SK-N-SH treated with all-trans-retinoic acid at 6 μM for 48 hours (cell line): Measurements from ENCODE around the gene FSD2.

ENCODE experiments used
- ATAC-seq: fragments of 200-7000 bp; cut with Tn5 transposase; 3 replicates; pipeline ENCODE4 v1.9.1; 2020; ENCODE audit warnings: mild to moderate bottlenecking, moderate library complexity
- ARNTL ChIP-seq: fragments of 450-650 bp; formaldehyde crosslinking; IDR thresholded peaks from 2 replicates; pipeline ENCODE4 v1.5.0; 2020; ENCODE audit warnings: low read depth, mild to moderate bottlenecking, moderate library complexity, borderline replicate concordance
- BACH2 ChIP-seq: fragments of 250-450 bp; sonication (Bioruptor Pico); IDR thresholded peaks from 2 replicates; pipeline ENCODE4 v1.9.0; 2021; ENCODE audit warnings: mild to moderate bottlenecking, borderline replicate concordance
- ESRRG ChIP-seq: fragments of 250-450 bp; sonication (Bioruptor Pico); IDR thresholded peaks from 2 replicates; pipeline ENCODE4 v1.6.1; 2021; ENCODE audit warnings: mild to moderate bottlenecking
- GLIS3 ChIP-seq: fragments of 250-450 bp; sonication (Bioruptor Pico); IDR thresholded peaks from 2 replicates; pipeline ENCODE4 v1.5.0; 2020; ENCODE audit warnings: mild to moderate bottlenecking, moderate library complexity
- ISL1 ChIP-seq: fragments of 250-450 bp; sonication (Bioruptor Pico); IDR thresholded peaks from 2 replicates; pipeline ENCODE4 v2.1.2; 2022; ENCODE audit warnings: mild to moderate bottlenecking, moderate library complexity
- OSR1 ChIP-seq: fragments of 250-450 bp; sonication (Bioruptor Pico); IDR thresholded peaks from 2 replicates; pipeline ENCODE4 v1.8.0; 2022; ENCODE audit warnings: moderate library complexity, mild to moderate bottlenecking, inconsistent platforms
- PPARA ChIP-seq: fragments of 250-450 bp; sonication (Bioruptor Pico); IDR thresholded peaks from 2 replicates; pipeline ENCODE4 v1.5.0; 2020; ENCODE audit warnings: mild to moderate bottlenecking, borderline replicate concordance
- RARB ChIP-seq: fragments of 250-450 bp; sonication (Bioruptor Pico); IDR thresholded peaks from 2 replicates; pipeline ENCODE4 v1.8.0; 2021; ENCODE audit warnings: mild to moderate bottlenecking, moderate library complexity
- SNAI2 ChIP-seq: fragments of 250-450 bp; sonication (Bioruptor Pico); IDR thresholded peaks from 2 replicates; pipeline ENCODE4 v1.5.0; 2020; ENCODE audit warnings: mild to moderate bottlenecking, moderate library complexity
- TCF4 ChIP-seq: fragments of 250-450 bp; sonication (Bioruptor Pico); IDR thresholded peaks from 2 replicates; pipeline ENCODE4 v1.8.0; 2021; ENCODE audit warnings: mild to moderate bottlenecking, moderate library complexity, borderline replicate concordance
- TOX ChIP-seq: fragments of 250-450 bp; sonication (Bioruptor Pico); IDR thresholded peaks from 2 replicates; pipeline ENCODE4 v1.8.0; 2021; ENCODE audit warnings: mild to moderate bottlenecking, moderate library complexity, borderline replicate concordance
- ZC3H10 ChIP-seq: fragments of 250-450 bp; sonication (Bioruptor Pico); IDR thresholded peaks from 2 replicates; pipeline ENCODE4 v1.5.1; 2021; ENCODE audit warnings: mild to moderate bottlenecking, moderate library complexity
- ZFP3 ChIP-seq: fragments of 250-450 bp; sonication (Bioruptor Pico); IDR thresholded peaks from 2 replicates; pipeline ENCODE4 v1.5.0; 2020; ENCODE audit warnings: mild to moderate bottlenecking, moderate library complexity
- ZFP30 ChIP-seq: fragments of 450-650 bp; formaldehyde crosslinking; IDR thresholded peaks from 2 replicates; pipeline ENCODE4 v1.5.0; 2022; ENCODE audit warnings: mild to moderate bottlenecking, moderate library complexity
- ZNF565 ChIP-seq: fragments of 450-650 bp; formaldehyde crosslinking; conservative IDR thresholded peaks from 2 replicates; pipeline ENCODE4 v1.5.0; 2020; ENCODE audit warnings: low read depth, mild to moderate bottlenecking, moderate library complexity
- ZNF8 ChIP-seq: fragments of 450-650 bp; formaldehyde crosslinking; IDR thresholded peaks from 2 replicates; pipeline ENCODE4 v1.5.0; 2020; ENCODE audit warnings: mild to moderate bottlenecking, moderate library complexity
- TF ChIP-seq, protein P1 (sequence below): fragments of 250-450 bp; sonication (Bioruptor Pico); IDR thresholded peaks from 2 replicates; pipeline ENCODE4 v1.5.0; 2020; ENCODE audit warnings: mild to moderate bottlenecking, moderate library complexity
- TF ChIP-seq, protein P2 (sequence below): fragments of 250-450 bp; sonication (Bioruptor Pico); IDR thresholded peaks from 2 replicates; pipeline ENCODE4 v1.5.1; 2020; ENCODE audit warnings: low read depth, mild to moderate bottlenecking, moderate library complexity
- TF ChIP-seq, protein P3 (sequence below): fragments of 250-450 bp; sonication (Bioruptor Pico); IDR thresholded peaks from 2 replicates; pipeline ENCODE4 v1.8.0; 2020; ENCODE audit warnings: mild to moderate bottlenecking, moderate library complexity, borderline replicate concordance
- TF ChIP-seq, protein P4 (sequence below): fragments of 250-450 bp; sonication (Bioruptor Pico); IDR thresholded peaks from 2 replicates; pipeline ENCODE4 v1.8.0; 2021; ENCODE audit warnings: low read depth, mild to moderate bottlenecking, moderate library complexity, borderline replicate concordance
- TF ChIP-seq, protein P5 (sequence below): fragments of 250-450 bp; sonication (Bioruptor Pico); IDR thresholded peaks from 2 replicates; pipeline ENCODE4 v1.5.1; 2021; ENCODE audit warnings: mild to moderate bottlenecking, moderate library complexity

Gene FSD2, protein sequence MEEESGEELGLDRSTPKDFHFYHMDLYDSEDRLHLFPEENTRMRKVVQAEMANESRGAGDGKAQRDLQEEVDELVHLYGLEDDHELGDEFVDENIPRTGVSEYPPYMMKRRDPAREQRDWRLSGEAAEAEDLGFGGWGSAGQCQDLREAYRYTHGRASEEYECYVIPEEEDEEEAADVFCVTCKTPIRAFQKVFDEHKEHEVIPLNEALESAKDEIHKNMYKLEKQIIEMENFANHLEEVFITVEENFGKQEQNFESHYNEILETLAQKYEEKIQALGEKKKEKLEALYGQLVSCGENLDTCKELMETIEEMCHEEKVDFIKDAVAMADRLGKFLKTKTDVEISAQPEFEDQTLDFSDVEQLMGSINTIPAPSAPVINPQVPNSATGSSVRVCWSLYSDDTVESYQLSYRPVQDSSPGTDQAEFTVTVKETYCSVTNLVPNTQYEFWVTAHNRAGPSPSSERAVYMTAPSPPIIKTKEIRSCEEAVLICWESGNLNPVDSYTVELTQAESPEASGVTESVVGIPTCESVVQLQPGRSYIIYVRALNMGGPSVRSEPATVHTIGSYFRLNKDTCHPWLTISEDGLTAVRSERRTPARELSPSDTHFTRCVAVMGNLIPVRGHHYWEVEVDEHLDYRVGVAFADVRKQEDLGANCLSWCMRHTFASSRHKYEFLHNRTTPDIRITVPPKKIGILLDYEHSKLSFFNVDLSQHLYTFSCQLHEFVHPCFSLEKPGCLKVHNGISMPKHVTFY

DNA sequence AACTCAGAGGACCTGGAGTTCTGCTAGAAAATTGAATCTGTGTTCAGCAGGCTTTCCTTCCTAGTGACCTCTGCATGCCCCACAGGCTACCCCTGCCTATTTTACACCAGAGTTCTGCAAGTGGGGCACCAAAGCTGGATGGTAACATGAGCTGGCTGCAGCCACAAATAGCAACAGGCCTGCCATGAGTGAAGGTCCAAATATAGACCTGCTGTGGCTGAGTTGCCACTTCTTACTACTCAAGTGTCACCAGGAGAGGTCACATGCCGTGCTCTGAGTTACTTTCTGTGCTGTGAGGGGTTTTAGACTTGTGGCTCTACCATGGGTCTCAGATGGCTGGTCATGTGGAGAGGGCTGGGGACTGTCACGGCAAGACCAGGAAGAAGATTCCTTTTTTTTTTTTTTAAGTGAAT lies at the start of gene FSD2:
TSS of gene FSD2 (minus strand) at position 76 of the 413 bp plus-strand sequence. CDS start 18,679 bp downstream, outside the sequence.
- TF ChIP-seq RARB (CRISPR knock-in tag) (no peak), ESRRG (no peak), ZNF8 (CRISPR knock-in tag) (no peak), ZFP3 (CRISPR knock-in tag) (no peak), ZFP30 (CRISPR knock-in tag) (no peak), GLIS3 (CRISPR knock-in tag) (no peak), ZC3H10 (CRISPR knock-in tag) (no peak)
- TF ChIP-seq, protein P1, sequence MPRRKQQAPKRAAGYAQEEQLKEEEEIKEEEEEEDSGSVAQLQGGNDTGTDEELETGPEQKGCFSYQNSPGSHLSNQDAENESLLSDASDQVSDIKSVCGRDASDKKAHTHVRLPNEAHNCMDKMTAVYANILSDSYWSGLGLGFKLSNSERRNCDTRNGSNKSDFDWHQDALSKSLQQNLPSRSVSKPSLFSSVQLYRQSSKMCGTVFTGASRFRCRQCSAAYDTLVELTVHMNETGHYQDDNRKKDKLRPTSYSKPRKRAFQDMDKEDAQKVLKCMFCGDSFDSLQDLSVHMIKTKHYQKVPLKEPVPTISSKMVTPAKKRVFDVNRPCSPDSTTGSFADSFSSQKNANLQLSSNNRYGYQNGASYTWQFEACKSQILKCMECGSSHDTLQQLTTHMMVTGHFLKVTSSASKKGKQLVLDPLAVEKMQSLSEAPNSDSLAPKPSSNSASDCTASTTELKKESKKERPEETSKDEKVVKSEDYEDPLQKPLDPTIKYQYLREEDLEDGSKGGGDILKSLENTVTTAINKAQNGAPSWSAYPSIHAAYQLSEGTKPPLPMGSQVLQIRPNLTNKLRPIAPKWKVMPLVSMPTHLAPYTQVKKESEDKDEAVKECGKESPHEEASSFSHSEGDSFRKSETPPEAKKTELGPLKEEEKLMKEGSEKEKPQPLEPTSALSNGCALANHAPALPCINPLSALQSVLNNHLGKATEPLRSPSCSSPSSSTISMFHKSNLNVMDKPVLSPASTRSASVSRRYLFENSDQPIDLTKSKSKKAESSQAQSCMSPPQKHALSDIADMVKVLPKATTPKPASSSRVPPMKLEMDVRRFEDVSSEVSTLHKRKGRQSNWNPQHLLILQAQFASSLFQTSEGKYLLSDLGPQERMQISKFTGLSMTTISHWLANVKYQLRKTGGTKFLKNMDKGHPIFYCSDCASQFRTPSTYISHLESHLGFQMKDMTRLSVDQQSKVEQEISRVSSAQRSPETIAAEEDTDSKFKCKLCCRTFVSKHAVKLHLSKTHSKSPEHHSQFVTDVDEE (CRISPR knock-in tag) = no peak
- no peak for ATAC-seq

DNA sequence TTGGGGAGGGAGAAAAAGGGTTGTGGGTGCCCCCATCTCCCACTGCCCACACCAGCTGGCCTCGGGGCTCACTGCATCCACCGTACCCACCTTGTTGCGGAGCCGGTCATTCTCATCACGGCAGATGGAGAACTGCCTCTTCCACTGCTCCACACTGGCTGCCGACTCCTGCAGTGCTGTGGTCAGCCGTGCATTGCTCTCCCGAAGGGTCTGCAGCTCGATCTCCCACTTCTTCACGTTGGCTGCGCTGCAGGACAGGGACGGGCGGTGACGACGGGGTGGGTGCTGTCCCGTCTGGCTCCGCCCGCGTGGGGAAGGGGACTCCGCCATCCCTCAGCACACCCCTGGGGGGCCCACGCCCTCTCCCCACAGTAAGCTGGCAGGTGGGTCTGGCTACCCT lies 48.7 kb upstream of the FSD2 start:
- no peak for ATAC-seq

More for the DNA sequence above, 48.7 kb upstream of the FSD2 start:
- TF ChIP-seq BACH2 (CRISPR knock-in tag) (no peak), PPARA (CRISPR knock-in tag) (no peak), TOX (CRISPR knock-in tag) (no peak), TCF4 (CRISPR knock-in tag) (no peak), RARB (CRISPR knock-in tag) (no peak), OSR1 (no peak), GLIS3 (CRISPR knock-in tag) (no peak), ARNTL (CRISPR knock-in tag) (no peak), ZFP30 (CRISPR knock-in tag) (no peak), SNAI2 (CRISPR knock-in tag) (no peak), ZFP3 (CRISPR knock-in tag) (no peak), ZNF565 (no peak), ZC3H10 (CRISPR knock-in tag) (no peak), ISL1 (CRISPR knock-in tag) (no peak)
- TF ChIP-seq, protein P1 (CRISPR knock-in tag) = no peak
- TF ChIP-seq, protein P2, sequence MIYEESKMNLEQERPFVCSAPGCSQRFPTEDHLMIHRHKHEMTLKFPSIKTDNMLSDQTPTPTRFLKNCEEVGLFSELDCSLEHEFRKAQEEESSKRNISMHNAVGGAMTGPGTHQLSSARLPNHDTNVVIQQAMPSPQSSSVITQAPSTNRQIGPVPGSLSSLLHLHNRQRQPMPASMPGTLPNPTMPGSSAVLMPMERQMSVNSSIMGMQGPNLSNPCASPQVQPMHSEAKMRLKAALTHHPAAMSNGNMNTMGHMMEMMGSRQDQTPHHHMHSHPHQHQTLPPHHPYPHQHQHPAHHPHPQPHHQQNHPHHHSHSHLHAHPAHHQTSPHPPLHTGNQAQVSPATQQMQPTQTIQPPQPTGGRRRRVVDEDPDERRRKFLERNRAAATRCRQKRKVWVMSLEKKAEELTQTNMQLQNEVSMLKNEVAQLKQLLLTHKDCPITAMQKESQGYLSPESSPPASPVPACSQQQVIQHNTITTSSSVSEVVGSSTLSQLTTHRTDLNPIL (CRISPR knock-in tag) = no peak
- TF ChIP-seq, protein P3, sequence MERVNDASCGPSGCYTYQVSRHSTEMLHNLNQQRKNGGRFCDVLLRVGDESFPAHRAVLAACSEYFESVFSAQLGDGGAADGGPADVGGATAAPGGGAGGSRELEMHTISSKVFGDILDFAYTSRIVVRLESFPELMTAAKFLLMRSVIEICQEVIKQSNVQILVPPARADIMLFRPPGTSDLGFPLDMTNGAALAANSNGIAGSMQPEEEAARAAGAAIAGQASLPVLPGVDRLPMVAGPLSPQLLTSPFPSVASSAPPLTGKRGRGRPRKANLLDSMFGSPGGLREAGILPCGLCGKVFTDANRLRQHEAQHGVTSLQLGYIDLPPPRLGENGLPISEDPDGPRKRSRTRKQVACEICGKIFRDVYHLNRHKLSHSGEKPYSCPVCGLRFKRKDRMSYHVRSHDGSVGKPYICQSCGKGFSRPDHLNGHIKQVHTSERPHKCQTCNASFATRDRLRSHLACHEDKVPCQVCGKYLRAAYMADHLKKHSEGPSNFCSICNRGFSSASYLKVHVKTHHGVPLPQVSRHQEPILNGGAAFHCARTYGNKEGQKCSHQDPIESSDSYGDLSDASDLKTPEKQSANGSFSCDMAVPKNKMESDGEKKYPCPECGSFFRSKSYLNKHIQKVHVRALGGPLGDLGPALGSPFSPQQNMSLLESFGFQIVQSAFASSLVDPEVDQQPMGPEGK (CRISPR knock-in tag) = no peak
- TF ChIP-seq, protein P4, sequence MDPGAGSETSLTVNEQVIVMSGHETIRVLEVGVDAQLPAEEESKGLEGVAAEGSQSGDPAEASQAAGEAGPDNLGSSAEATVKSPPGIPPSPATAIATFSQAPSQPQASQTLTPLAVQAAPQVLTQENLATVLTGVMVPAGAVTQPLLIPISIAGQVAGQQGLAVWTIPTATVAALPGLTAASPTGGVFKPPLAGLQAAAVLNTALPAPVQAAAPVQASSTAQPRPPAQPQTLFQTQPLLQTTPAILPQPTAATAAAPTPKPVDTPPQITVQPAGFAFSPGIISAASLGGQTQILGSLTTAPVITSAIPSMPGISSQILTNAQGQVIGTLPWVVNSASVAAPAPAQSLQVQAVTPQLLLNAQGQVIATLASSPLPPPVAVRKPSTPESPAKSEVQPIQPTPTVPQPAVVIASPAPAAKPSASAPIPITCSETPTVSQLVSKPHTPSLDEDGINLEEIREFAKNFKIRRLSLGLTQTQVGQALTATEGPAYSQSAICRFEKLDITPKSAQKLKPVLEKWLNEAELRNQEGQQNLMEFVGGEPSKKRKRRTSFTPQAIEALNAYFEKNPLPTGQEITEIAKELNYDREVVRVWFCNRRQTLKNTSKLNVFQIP (CRISPR knock-in tag) = no peak
- TF ChIP-seq, protein P5, sequence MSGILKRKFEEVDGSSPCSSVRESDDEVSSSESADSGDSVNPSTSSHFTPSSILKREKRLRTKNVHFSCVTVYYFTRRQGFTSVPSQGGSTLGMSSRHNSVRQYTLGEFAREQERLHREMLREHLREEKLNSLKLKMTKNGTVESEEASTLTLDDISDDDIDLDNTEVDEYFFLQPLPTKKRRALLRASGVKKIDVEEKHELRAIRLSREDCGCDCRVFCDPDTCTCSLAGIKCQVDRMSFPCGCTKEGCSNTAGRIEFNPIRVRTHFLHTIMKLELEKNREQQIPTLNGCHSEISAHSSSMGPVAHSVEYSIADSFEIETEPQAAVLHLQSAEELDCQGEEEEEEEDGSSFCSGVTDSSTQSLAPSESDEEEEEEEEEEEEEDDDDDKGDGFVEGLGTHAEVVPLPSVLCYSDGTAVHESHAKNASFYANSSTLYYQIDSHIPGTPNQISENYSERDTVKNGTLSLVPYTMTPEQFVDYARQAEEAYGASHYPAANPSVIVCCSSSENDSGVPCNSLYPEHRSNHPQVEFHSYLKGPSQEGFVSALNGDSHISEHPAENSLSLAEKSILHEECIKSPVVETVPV = no peak
